NCI-H460 (cell line): ENCODE measurements around the gene MC3R. TPM values are rescaled to one million over a fixed set of nuclear protein-coding genes. Genes with fewer than 3 reads are reported as not detected.

Experiments
- DNase-seq: peaks from one replicate; pipeline ENCODE4 v3.0.0-alpha.2; 2016; ENCODE audit warnings: low read depth; ENCODE audit errors: extremely low read depth
- small RNA-seq, 2 experiments: library from RNA; depleted of rRNA; stranded (forward); fragments of <200 nt; gene quantifications; one replicate each; pipeline ENCODE3, GENCODE V24; 2014
- total RNA-seq: library from RNA; depleted of rRNA; stranded (reverse); fragments of >200 nt; shearing (Covaris generic); gene quantifications from 2 replicates; pipeline ENCODE4 v1.2.3, GENCODE V29; 2014; rRNA removed

Gene MC3R
- total RNA-seq, 1 experiment from 2014 or later, result not detected

- peak; percentile 21 for DNase-seq
These were observed 868 bp downstream of the MC3R start for GRCh38 chr20:56249244-56249955.

DNA sequence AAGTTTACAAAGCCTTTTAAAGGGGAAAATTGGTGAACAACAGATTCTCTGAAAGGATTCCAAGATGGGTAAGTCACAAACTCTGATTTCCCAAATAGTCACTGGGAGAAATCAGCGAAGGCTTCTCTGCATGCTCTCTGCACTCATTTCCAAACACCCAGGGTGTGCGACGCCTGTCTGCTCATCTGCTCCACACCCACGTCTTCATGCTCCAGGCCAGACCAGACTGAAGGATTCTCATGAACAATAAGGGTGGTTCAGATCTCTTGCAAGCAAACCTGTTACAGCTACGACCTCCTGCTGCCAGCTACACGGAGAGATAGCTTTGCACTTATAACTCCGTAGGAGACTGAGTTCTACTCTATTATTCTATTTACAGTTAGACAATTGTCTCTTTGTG, 1.4 kb downstream of the MC3R start:
- no peak for DNase-seq

GRCh38 chr20:56257604-56258003, 9.1 kb downstream of the MC3R start:
- DNase-seq, result no peak

DNA sequence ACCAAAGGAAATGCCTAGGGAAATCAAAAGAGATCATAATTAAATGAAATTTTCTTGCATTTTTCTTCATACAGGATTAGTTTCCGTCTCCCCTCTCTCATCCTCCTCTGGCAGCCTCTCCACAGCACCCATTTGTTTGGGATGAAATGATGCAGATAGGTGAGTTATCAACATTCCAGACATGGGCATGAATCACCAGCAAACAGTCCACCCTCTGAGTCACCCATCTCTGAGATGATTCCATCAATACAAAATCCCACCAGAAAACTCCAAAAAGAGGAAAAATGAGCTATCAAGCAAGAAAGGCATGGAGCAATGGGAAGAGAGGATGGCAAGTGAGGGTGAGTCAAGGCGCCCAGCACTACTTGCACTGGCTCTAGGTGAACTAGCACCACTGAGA, 11.4 kb downstream of the MC3R start:
- DNase-seq, result no peak

GRCh38 chr20:56268536-56268935, 20.0 kb downstream of the MC3R start:
- DNase-seq, result no peak

DNA sequence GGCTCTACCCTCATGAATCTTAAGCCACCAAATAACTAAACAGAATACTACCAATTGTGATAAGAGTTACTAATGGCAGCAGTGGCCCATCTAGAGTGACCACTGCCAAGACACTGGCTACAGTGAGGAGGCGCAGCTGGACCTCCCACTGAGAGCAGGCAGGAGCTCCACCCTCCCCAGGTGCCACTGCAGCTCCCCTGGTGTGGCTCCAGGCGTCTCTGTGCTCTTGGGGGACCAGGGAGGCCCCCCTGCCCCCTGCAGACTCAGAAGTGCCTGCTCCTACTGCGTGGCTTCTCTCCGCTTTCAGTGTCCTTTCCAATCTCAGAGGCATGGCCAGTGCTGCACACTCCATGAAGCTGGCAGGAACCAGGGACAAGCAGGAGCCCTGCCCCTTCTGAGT, 23.4 kb downstream of the MC3R start:
- no peak for DNase-seq

DNA sequence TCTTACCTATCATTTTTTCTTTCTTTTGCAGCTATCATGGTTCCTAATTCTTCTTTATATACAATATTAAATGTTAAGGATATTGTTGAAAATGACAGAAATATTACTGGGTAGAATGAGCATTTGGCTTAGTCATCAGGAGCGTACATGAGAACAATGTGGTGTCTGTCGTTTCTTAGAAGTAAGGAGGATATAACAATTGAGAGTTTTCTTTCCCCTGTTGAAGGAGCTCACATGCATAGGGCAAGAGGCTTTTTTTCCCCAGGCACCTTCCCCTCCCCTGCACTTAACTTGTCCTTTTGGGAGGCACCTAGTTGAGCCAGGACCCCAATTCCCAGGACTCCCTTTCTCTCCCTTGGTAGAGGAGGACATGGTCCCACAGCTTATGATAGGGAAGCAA, 25.0 kb downstream of the MC3R start:
- DNase-seq, result no peak

- DNase-seq, result no peak
These were observed 25.6 kb downstream of the MC3R start for GRCh38 chr20:56274156-56274555.

DNA sequence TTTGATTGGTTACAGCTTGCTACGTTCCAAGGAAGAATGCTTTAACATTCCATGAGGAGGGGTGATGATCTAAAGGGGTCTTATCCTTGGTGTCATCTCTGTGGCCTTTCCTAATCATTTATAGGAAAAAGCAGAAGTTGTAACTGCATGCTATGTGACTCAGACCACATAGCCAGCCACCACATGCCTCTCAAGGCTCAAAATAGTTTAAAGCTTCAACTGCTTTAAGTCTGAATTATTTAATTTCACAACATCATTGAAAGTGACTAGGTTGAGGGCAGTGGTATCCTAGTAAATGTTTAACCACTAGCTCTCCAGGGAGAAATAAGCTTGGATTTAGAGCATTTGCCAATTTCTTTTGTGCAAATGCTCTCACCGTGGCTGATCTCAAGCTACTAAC, 29.7 kb downstream of the MC3R start:
- no peak for DNase-seq

DNA sequence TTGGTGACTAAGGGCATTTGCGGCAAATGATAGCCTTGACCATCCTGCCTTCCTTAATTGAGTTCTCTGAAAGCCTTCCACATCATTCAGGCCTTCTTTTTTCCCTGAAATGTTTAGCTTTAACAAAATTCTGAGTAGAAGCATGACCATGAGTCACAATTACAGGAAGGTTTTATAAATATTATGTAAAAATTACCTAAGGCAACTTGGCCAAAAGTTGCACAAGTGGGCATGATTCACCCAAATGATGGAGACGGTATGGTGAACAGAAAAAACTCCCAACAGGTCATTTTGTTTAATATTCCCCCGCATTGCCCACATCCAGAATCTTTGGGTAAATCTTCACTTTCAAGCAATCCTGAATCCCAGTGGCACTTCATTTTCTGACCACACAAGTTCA, 37.0 kb downstream of the MC3R start:
- no peak for DNase-seq

DNA sequence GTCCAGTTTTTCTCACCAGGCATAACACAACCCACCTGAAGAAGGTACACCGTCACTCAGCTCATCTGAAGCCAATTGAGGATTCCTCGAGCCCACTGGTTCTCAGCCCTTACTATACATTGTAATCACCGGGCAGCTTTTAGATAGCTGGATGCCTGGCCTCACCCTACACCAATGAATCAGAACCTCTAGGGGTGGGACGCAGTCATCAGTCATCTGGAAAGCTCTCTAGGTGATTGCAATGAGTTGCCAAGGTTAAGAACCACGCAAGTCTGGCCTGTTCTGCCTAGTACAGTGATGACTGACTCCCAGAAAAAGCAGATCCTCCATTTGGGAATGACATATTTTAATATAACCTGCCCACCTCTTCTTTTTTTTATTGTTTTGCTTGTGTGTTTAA, 41.1 kb downstream of the MC3R start:
- DNase-seq, result no peak

- no peak for DNase-seq
These were observed 50.8 kb downstream of the MC3R start for GRCh38 chr20:56299362-56299761.

Small RNAs within 50 kb of the gene (small RNA-seq; reads per million reads assigned to genes)
- gene RNA5SP487, result 0 to 0.12 reads per million in 2 experiments

Other genes starting within 250 kb of the MC3R start
- not detected in 2 replicates for gene CBLN4, start 243.2 kb upstream of the MC3R start, total RNA-seq
- 85.4 and 94.1 TPM in 2 replicates for gene FAM210B, start 110.2 kb downstream of the MC3R start, total RNA-seq
- 176 and 178 TPM in 2 replicates for gene AURKA, start 143.5 kb downstream of the MC3R start, total RNA-seq
- gene CSTF1, start 143.9 kb downstream of the MC3R start, total RNA-seq, result 52.7 and 60.9 TPM in 2 replicates
- gene CASS4, start 163.5 kb downstream of the MC3R start, total RNA-seq, result 0.05 TPM in 1 of 2 replicates, not detected in the other
- gene RTF2, start 219.9 kb downstream of the MC3R start, total RNA-seq, result 79.5 and 80.0 TPM in 2 replicates